HepG2 (cell line): Measurements from ENCODE around the gene UPF3A. TPM values are rescaled to one million over a fixed set of nuclear protein-coding genes. Genes with fewer than 3 reads are reported as not detected.

Experiments
- BHLHE40 ChIP-seq: IDR thresholded peaks from 2 replicates; pipeline ENCODE4 v1.6.1; 2011; ENCODE audit warnings: low read length, improper control_type of control experiment
- CERS6 ChIP-seq: sonication (generic); formaldehyde crosslinking; IDR thresholded peaks from 2 replicates; pipeline ENCODE4 v1.5.0; 2020; ENCODE audit warnings: missing genetic modification reagents
- CHD4 ChIP-seq: fragments of 200-600 bp; sonication (generic); IDR thresholded peaks from 2 replicates; pipeline ENCODE4 v1.7.0; 2017; ENCODE audit warnings: mild to moderate bottlenecking, low read length, borderline replicate concordance
- KDM5A ChIP-seq: fragments of 200-600 bp; sonication (generic); IDR thresholded peaks from 2 replicates; pipeline ENCODE4 v1.7.0; 2018; ENCODE audit warnings: antibody characterized with exemption, mild to moderate bottlenecking, low read length, borderline replicate concordance
- POLR2A ChIP-seq, 2 experiments: IDR thresholded peaks; 2 replicates each; pipeline ENCODE4 v1.6.1; 2011; ENCODE audit warnings: low read depth in 2 of 2, low read length in 2 of 2, mild to moderate bottlenecking in 1 of 2, moderate library complexity in 1 of 2; ENCODE audit not compliant: insufficient read depth in 1 of 2
- SMAD3 ChIP-seq: sonication (generic); formaldehyde crosslinking; IDR thresholded peaks from 2 replicates; pipeline ENCODE4 v1.4.0; 2020; ENCODE audit warnings: missing genetic modification reagents
- SOX13 ChIP-seq, 3 experiments: fragments of 450-650 bp in 1 of 3; sonication (generic) in 1 of 3; formaldehyde crosslinking in 1 of 3; IDR thresholded peaks in 2 of 3; conservative IDR thresholded peaks in 1 of 3; 2 replicates each; pipeline versions ENCODE4 v1.5.0 to v1.6.1; 2016 to 2020; ENCODE audit warnings: antibody characterized with exemption in 1 of 3, mild to moderate bottlenecking in 1 of 3, missing compliant biosample characterization in 1 of 3, missing genetic modification reagents in 1 of 3, moderate library complexity in 1 of 3
- SRSF9 ChIP-seq: fragments of 200-400 bp; formaldehyde crosslinking; IDR thresholded peaks from 2 replicates; pipeline ENCODE4 v1.6.1; 2018; ENCODE audit warnings: borderline replicate concordance, mild to moderate bottlenecking, low read depth, low read length; ENCODE audit not compliant: insufficient read depth, poor library complexity, severe bottlenecking
- ZNF3 ChIP-seq: IDR thresholded peaks from 2 replicates; pipeline ENCODE4 v1.7.0; 2017; ENCODE audit warnings: inconsistent platforms
- ZNF333 ChIP-seq: sonication (generic); formaldehyde crosslinking; IDR thresholded peaks from 2 replicates; pipeline ENCODE4 v1.4.0; 2020; ENCODE audit warnings: mild to moderate bottlenecking, missing genetic modification reagents, borderline replicate concordance
- ZNF335 ChIP-seq: sonication (generic); formaldehyde crosslinking; IDR thresholded peaks from 2 replicates; pipeline ENCODE4 v1.4.0; 2020; ENCODE audit warnings: missing genetic modification reagents
- ZNF350 ChIP-seq: sonication (generic); formaldehyde crosslinking; IDR thresholded peaks from 2 replicates; pipeline ENCODE4 v1.4.0; 2020; ENCODE audit warnings: mild to moderate bottlenecking, low read depth, missing genetic modification reagents, borderline replicate concordance
- ZNF687 ChIP-seq: sonication (generic); formaldehyde crosslinking; IDR thresholded peaks from 2 replicates; pipeline ENCODE4 v1.5.1; 2020; ENCODE audit warnings: mild to moderate bottlenecking, missing genetic modification reagents, moderate library complexity
- ZNF747 ChIP-seq: sonication (generic); formaldehyde crosslinking; IDR thresholded peaks from 2 replicates; pipeline ENCODE4 v1.8.1; 2023; ENCODE audit warnings: missing genetic modification reagents, mild to moderate bottlenecking, borderline replicate concordance
- ZNF777 ChIP-seq: sonication (generic); formaldehyde crosslinking; IDR thresholded peaks from 2 replicates; pipeline ENCODE4 v1.4.0; 2020; ENCODE audit warnings: missing genetic modification reagents
- polyA plus RNA-seq, 8 experiments: library from polyadenylated mRNA; depleted of rRNA in 3 of 8; stranded (reverse) in 7 of 8; unstranded in 1 of 8; fragments of >200 nt; fragmentation: Illumina TruSeq in 4 of 8; extraction: Trizol in 4 of 8; gene quantifications; 2 replicates each; pipeline versions ENCODE4 v1.2.1 to v1.2.3, GENCODE V29; 2011 to 2016; ENCODE audit warnings: low read depth in 4 of 8, missing spikeins in 1 of 8, mixed read lengths in 1 of 8; ENCODE audit not compliant: insufficient read depth in 1 of 8
- total RNA-seq, 5 experiments: library from RNA; depleted of rRNA; stranded (reverse); fragments of >200 nt; fragmentation: Illumina TruSeq; extraction: Trizol; gene quantifications; 2 replicates each; pipeline ENCODE4 v1.2.3, GENCODE V29; 2016; ENCODE audit warnings: low read depth in 1 of 5
- TF ChIP-seq, protein P1 (sequence below): sonication (generic); formaldehyde crosslinking; IDR thresholded peaks from 2 replicates; pipeline ENCODE4 v1.4.0; 2020; ENCODE audit warnings: missing genetic modification reagents, borderline replicate concordance
- TF ChIP-seq, protein P2 (sequence below): sonication (generic); formaldehyde crosslinking; IDR thresholded peaks from 2 replicates; pipeline ENCODE4 v1.4.0; 2020; ENCODE audit warnings: mild to moderate bottlenecking, missing genetic modification reagents
- TF ChIP-seq, protein P3 (sequence below): IDR thresholded peaks from 2 replicates; pipeline ENCODE4 v1.6.1; 2016; ENCODE audit warnings: mild to moderate bottlenecking, missing biosample characterization, missing genetic modification reagents

UPF3A gene
- total and polyA plus RNA-seq, 2 of the 13 experiments (the other 11 are each of a cell fraction or from before 2014, with no cell fraction given): 60.2 to 63.8 TPM

DNA sequence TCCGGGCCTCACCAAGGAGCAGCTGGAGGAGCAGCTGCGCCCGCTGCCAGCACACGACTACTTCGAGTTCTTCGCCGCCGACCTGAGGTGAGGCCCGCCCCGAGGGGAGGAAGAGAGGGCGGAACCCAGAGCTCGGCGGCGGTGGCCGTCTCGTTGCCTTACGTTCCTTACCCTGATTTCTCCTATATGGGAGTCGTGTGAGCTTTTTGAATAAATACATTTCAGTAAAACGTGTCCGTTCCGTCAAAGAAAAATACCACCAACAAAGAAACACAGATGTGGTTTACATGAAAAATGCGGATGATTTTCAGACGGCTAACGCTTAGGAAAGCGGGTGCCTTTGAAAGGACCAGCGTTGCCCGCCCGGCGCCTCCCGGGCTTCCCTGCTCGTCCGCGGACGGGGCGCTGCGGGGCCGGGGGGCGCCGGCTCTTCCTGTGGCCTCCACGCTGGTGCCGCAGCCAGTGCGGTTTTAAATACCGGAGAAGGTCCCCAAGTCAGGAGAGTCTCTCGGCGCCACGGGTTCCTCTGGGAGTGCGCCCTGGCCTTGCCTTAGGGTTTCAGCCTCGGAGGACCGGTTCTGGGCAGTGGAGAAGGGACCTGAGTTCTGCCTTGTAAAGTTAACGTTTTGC is 755 bp downstream of the UPF3A start (continued):
- TF ChIP-seq, protein P1, sequence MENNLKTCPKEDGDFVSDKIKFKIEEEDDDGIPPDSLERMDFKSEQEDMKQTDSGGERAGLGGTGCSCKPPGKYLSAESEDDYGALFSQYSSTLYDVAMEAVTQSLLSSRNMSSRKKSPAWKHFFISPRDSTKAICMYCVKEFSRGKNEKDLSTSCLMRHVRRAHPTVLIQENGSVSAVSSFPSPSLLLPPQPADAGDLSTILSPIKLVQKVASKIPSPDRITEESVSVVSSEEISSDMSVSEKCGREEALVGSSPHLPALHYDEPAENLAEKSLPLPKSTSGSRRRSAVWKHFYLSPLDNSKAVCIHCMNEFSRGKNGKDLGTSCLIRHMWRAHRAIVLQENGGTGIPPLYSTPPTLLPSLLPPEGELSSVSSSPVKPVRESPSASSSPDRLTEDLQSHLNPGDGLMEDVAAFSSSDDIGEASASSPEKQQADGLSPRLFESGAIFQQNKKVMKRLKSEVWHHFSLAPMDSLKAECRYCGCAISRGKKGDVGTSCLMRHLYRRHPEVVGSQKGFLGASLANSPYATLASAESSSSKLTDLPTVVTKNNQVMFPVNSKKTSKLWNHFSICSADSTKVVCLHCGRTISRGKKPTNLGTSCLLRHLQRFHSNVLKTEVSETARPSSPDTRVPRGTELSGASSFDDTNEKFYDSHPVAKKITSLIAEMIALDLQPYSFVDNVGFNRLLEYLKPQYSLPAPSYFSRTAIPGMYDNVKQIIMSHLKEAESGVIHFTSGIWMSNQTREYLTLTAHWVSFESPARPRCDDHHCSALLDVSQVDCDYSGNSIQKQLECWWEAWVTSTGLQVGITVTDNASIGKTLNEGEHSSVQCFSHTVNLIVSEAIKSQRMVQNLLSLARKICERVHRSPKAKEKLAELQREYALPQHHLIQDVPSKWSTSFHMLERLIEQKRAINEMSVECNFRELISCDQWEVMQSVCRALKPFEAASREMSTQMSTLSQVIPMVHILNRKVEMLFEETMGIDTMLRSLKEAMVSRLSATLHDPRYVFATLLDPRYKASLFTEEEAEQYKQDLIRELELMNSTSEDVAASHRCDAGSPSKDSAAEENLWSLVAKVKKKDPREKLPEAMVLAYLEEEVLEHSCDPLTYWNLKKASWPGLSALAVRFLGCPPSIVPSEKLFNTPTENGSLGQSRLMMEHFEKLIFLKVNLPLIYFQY (CRISPR knock-in tag): no peak
- peak; percentile 12; the same call in 1 of the 2 replicates for TF ChIP-seq ZNF747 (CRISPR knock-in tag)
- TF ChIP-seq ZNF3 (CRISPR knock-in tag): no peak
- TF ChIP-seq ZNF350 (CRISPR knock-in tag): no peak
- 0 out of 2 replicates have a peak, but pooled peaks have one; percentile 51 for TF ChIP-seq ZNF333
- TF ChIP-seq, protein P2, sequence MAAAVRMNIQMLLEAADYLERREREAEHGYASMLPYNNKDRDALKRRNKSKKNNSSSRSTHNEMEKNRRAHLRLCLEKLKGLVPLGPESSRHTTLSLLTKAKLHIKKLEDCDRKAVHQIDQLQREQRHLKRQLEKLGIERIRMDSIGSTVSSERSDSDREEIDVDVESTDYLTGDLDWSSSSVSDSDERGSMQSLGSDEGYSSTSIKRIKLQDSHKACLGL (CRISPR knock-in tag): 0 out of 2 replicates have a peak, but pooled peaks have one; percentile 13
- peak; percentile 44; the same call in 1 of the 2 replicates for TF ChIP-seq ZNF687 (CRISPR knock-in tag)
- no peak for TF ChIP-seq CHD4
- peak in 1 of 2 experiments; percentile 57; a peak in 2 of 4 replicates for TF ChIP-seq POLR2A (IDR thresholded peaks at IDR 0.05; ENCODE audit: insufficient read depth in 1 of 2, low read depth in 2 of 2, low read length in 2 of 2)
- no peak; the same call in 1 of the 2 replicates for TF ChIP-seq BHLHE40
- TF ChIP-seq SMAD3 (CRISPR knock-in tag): no peak
- TF ChIP-seq ZNF335 (CRISPR knock-in tag): peak; percentile 93
- TF ChIP-seq CERS6 (CRISPR knock-in tag): no peak
- TF ChIP-seq SOX13 (IDR thresholded peaks at IDR 0.05): no peak
- TF ChIP-seq SOX13 (CRISPR knock-in tag; conservative IDR thresholded peaks at IDR 0.05 in 1 of 2, IDR thresholded peaks at IDR 0.05 in 1 of 2): peak in 1 of 2 experiments; percentile 5; a peak in 1 of 4 replicates
- TF ChIP-seq, protein P3, sequence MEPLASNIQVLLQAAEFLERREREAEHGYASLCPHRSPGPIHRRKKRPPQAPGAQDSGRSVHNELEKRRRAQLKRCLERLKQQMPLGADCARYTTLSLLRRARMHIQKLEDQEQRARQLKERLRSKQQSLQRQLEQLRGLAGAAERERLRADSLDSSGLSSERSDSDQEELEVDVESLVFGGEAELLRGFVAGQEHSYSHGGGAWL (CRISPR knock-in tag): 0 out of 2 replicates have a peak, but pooled peaks have one; percentile 15
- 0 out of 2 replicates have a peak, but pooled peaks have one; percentile 11 for TF ChIP-seq KDM5A
- TF ChIP-seq SRSF9: no peak
- peak; percentile 67; the same call in 1 of the 2 replicates for TF ChIP-seq ZNF777 (CRISPR knock-in tag)
